ENCODE results near the gene CLDN7.

DNA sequence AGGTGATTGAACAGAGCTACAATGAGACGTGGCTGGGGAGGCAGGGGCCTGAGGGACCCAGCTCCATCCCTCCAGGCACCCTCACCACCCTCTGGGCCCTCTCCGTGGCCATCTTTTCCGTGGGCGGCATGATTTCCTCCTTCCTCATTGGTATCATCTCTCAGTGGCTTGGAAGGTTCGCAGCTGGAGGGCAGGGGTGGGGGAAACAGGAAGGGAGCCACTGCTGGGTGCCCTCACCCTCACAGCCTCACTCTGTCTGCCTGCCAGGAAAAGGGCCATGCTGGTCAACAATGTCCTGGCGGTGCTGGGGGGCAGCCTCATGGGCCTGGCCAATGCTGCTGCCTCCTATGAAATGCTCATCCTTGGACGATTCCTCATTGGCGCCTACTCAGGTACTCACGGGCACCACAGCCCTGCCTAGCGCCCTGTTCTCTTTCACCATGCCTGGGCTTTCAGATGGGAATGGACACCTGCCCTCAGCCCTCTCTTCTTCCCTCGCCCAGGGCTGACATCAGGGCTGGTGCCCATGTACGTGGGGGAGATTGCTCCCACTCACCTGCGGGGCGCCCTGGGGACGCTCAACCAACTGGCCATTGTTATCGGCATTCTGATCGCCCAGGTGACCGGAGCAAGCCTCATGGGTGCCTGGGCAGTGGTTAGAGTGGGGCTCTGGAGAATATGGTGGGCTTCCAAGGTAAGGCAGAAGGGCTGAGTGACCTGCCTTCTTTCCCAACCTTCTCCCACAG lies 21.4 kb upstream of the CLDN7 start:
- TF ChIP-seq, protein P1, sequence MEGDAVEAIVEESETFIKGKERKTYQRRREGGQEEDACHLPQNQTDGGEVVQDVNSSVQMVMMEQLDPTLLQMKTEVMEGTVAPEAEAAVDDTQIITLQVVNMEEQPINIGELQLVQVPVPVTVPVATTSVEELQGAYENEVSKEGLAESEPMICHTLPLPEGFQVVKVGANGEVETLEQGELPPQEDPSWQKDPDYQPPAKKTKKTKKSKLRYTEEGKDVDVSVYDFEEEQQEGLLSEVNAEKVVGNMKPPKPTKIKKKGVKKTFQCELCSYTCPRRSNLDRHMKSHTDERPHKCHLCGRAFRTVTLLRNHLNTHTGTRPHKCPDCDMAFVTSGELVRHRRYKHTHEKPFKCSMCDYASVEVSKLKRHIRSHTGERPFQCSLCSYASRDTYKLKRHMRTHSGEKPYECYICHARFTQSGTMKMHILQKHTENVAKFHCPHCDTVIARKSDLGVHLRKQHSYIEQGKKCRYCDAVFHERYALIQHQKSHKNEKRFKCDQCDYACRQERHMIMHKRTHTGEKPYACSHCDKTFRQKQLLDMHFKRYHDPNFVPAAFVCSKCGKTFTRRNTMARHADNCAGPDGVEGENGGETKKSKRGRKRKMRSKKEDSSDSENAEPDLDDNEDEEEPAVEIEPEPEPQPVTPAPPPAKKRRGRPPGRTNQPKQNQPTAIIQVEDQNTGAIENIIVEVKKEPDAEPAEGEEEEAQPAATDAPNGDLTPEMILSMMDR (IDR thresholded peaks at IDR 0.05; ENCODE audit: low read length), result no peak
- TF ChIP-seq EZH2 (IDR thresholded peaks at IDR 0.05; ENCODE audit: borderline replicate concordance, low read length), result no peak
